H9 (cell line): Measurements from ENCODE around the gene NUDT16L1. TPM values are rescaled to one million over a fixed set of nuclear protein-coding genes. Genes with fewer than 3 reads are reported as not detected.

Source experiments
- DNase-seq: peaks from one replicate; pipeline ENCODE4 v3.0.0-alpha.2; 2017
- H2AFZ ChIP-seq: one replicate; pipeline ENCODE4 v1.6.1; 2013; ENCODE audit warnings: mild to moderate bottlenecking, low read length, control low read depth, moderate library complexity
- H2AK5ac ChIP-seq: 2 replicates; pipeline ENCODE4 v1.6.1; 2013; ENCODE audit warnings: low read length, control low read depth, mixed read lengths; ENCODE audit not compliant: insufficient read length
- H2BK120ac ChIP-seq: one replicate; pipeline ENCODE4 v1.6.1; 2013; ENCODE audit warnings: low read depth, mild to moderate bottlenecking, low read length, control low read depth, inconsistent platforms; ENCODE audit not compliant: poor library complexity, severe bottlenecking
- H2BK12ac ChIP-seq: 2 replicates; pipeline ENCODE4 v1.6.1; 2013; ENCODE audit warnings: low read length, control low read depth, mixed read lengths, low read depth; ENCODE audit not compliant: insufficient read length
- H2BK15ac ChIP-seq: 2 replicates; pipeline ENCODE4 v1.6.1; 2013; ENCODE audit warnings: low read depth, low read length, control low read depth
- H2BK20ac ChIP-seq: one replicate; pipeline ENCODE4 v1.6.1; 2013; ENCODE audit warnings: low read depth, mild to moderate bottlenecking, low read length, control low read depth, inconsistent platforms; ENCODE audit not compliant: poor library complexity, severe bottlenecking
- H2BK5ac ChIP-seq: 2 replicates; pipeline ENCODE4 v1.6.1; 2013; ENCODE audit warnings: low read length, control low read depth, mixed read lengths; ENCODE audit not compliant: insufficient read length
- H3K14ac ChIP-seq: 2 replicates; pipeline ENCODE4 v1.6.1; 2013; ENCODE audit warnings: low read length, control low read depth; ENCODE audit not compliant: insufficient read depth
- H3K18ac ChIP-seq: 2 replicates; pipeline ENCODE4 v1.6.1; 2013; ENCODE audit warnings: low read depth, mild to moderate bottlenecking, mixed read lengths, low read length, control low read depth; ENCODE audit not compliant: insufficient read length
- H3K23ac ChIP-seq: 2 replicates; pipeline ENCODE4 v1.6.1; 2013; ENCODE audit warnings: low read length, control low read depth, mixed read lengths, low read depth; ENCODE audit not compliant: insufficient read length
- H3K23me2 ChIP-seq: 2 replicates; pipeline ENCODE4 v1.6.1; 2013; ENCODE audit warnings: low read depth, mild to moderate bottlenecking, mixed read lengths, low read length, control low read depth; ENCODE audit not compliant: insufficient read length, poor library complexity, severe bottlenecking
- H3K27ac ChIP-seq: 2 replicates; pipeline ENCODE4 v1.5.1; 2013; ENCODE audit warnings: low read length, control low read depth, mixed read lengths, low read depth; ENCODE audit not compliant: insufficient read length
- H3K27me3 ChIP-seq: 2 replicates; pipeline ENCODE4 v1.6.1; 2013; ENCODE audit warnings: low read length, control low read depth, inconsistent platforms; ENCODE audit not compliant: insufficient read depth
- H3K4ac ChIP-seq: 2 replicates; pipeline ENCODE4 v1.6.1; 2013; ENCODE audit warnings: low read depth, mild to moderate bottlenecking, control low read depth, inconsistent platforms, low read length, moderate library complexity
- H3K4me1 ChIP-seq: 2 replicates; pipeline ENCODE4 v1.6.1; 2013; ENCODE audit warnings: low read length, control low read depth, inconsistent platforms; ENCODE audit not compliant: insufficient read depth
- H3K4me2 ChIP-seq: 2 replicates; pipeline ENCODE4 v1.6.1; 2013; ENCODE audit warnings: low read length, control low read depth, mixed read lengths; ENCODE audit not compliant: insufficient read length, insufficient read depth
- H3K56ac ChIP-seq: 2 replicates; pipeline ENCODE4 v1.6.1; 2013; ENCODE audit warnings: low read depth, mild to moderate bottlenecking, mixed read lengths, low read length, control low read depth; ENCODE audit not compliant: insufficient read length
- H3K79me1 ChIP-seq: 2 replicates; pipeline ENCODE4 v1.6.1; 2013; ENCODE audit warnings: low read depth, mild to moderate bottlenecking, moderate library complexity, low read length, control low read depth, inconsistent platforms; ENCODE audit not compliant: insufficient read depth, poor library complexity, severe bottlenecking
- H3K79me2 ChIP-seq: 2 replicates; pipeline ENCODE4 v1.6.1; 2013; ENCODE audit warnings: low read length, control low read depth, inconsistent platforms; ENCODE audit not compliant: insufficient read depth
- H3K9ac ChIP-seq: 2 replicates; pipeline ENCODE4 v1.6.1; 2013; ENCODE audit warnings: low read length, control low read depth, mixed read lengths; ENCODE audit not compliant: insufficient read length; ENCODE audit errors: extremely low read depth
- H3K9me3 ChIP-seq: one replicate; pipeline ENCODE4 v1.6.1; 2013; ENCODE audit warnings: low read depth, low read length, inconsistent platforms; ENCODE audit not compliant: control insufficient read depth
- H3T11ph ChIP-seq: one replicate; pipeline ENCODE4 v1.6.1; 2013; ENCODE audit warnings: mild to moderate bottlenecking, low read length, control low read depth, inconsistent platforms
- H4K20me1 ChIP-seq: one replicate; pipeline ENCODE4 v1.6.1; 2013; ENCODE audit not compliant: control insufficient read depth, insufficient read length, insufficient read depth
- H4K5ac ChIP-seq: 2 replicates; pipeline ENCODE4 v1.6.1; 2013; ENCODE audit warnings: low read depth, mild to moderate bottlenecking, mixed read lengths, low read length, control low read depth; ENCODE audit not compliant: insufficient read length
- H4K8ac ChIP-seq: replicated peaks from 2 replicates; pipeline ENCODE4 v1.6.1; 2013; ENCODE audit warnings: low read length, control low read depth, mixed read lengths, low read depth; ENCODE audit not compliant: insufficient read length
- H4K91ac ChIP-seq: 2 replicates; pipeline ENCODE4 v1.6.1; 2013; ENCODE audit warnings: low read depth, mild to moderate bottlenecking, moderate library complexity, mixed read lengths, low read length, control low read depth; ENCODE audit not compliant: insufficient read length
- H3K27ac Mint-ChIP-seq, 3 experiments: 2 replicates in 2 of 3; 3 replicates in 1 of 3; pipeline ENCODE4 v1.8.0; 2020 to 2021; ENCODE audit warnings: mixed read lengths in 3 of 3, mild to moderate bottlenecking in 1 of 3, moderate library complexity in 1 of 3
- H3K27me3 Mint-ChIP-seq: 2 replicates; pipeline ENCODE4 v1.8.0; 2021; ENCODE audit warnings: low read depth, mild to moderate bottlenecking, moderate library complexity, mixed read lengths
- H3K36me3 Mint-ChIP-seq, 3 experiments: 2 replicates in 2 of 3; 3 replicates in 1 of 3; pipeline ENCODE4 v1.8.0; 2020 to 2021; ENCODE audit warnings: low read depth in 3 of 3, mixed read lengths in 3 of 3; ENCODE audit not compliant: insufficient read depth in 1 of 3
- H3K4me1 Mint-ChIP-seq, 2 experiments: 2 replicates each; pipeline ENCODE4 v1.8.0; 2020; ENCODE audit warnings: mixed read lengths in 2 of 2
- H3K4me3 Mint-ChIP-seq, 2 experiments: 2 replicates in 1 of 2; 3 replicates in 1 of 2; pipeline ENCODE4 v1.8.0; 2020 to 2021; ENCODE audit warnings: mild to moderate bottlenecking in 2 of 2, mixed read lengths in 2 of 2, moderate library complexity in 1 of 2
- H3K9me3 Mint-ChIP-seq, 2 experiments: 2 replicates in 1 of 2; 3 replicates in 1 of 2; pipeline ENCODE4 v1.8.0; 2020; ENCODE audit warnings: mild to moderate bottlenecking in 2 of 2, mixed read lengths in 2 of 2, moderate library complexity in 1 of 2
- CTCF ChIP-seq: fragments of 200-600 bp; sonication (generic); conservative IDR thresholded peaks from 3 replicates; pipeline ENCODE4 v1.8.0; 2021; ENCODE audit warnings: antibody characterized with exemption, mild to moderate bottlenecking
- WGBS: extraction: QIAGEN DNeasy Blood & Tissue Kit; methylation state at CpG from one replicate; pipeline ENCODE4 v1.1.7; 2013; ENCODE audit warnings: missing lambda C conversion rate, low lambda C conversion rate, mixed read lengths; ENCODE audit not compliant: insufficient read length; ENCODE audit errors: extremely low coverage; 5-methylcytosine and 5-hydroxymethylcytosine counted together
- total RNA-seq: library from RNA; stranded (reverse); gene quantifications from 2 replicates; pipeline ENCODE4 v1.2.1, GENCODE V29; 2021

The NUDT16L1 gene
- total RNA-seq, 1 experiment from 2014 or later = 49.4 TPM

GRCh38 chr16:4736546-4736945 lies 43.2 kb downstream of the NUDT16L1 start:
- H3K27ac ChIP-seq = no peak overlapping the region
- H3K79me2 ChIP-seq = peaks cover 2% of the 10 kb centered on the region; the same call in 1 of the 2 replicates
- Mint-ChIP-seq H3K4me3 (no peak overlapping the region; a peak in 1 of 5 replicates), H3K27ac (no peak overlapping the region), H3K4me1 (peaks cover 8 to 12% of the 10 kb centered on the region in 2 experiments), H3K27me3 (peaks cover 4% of the 10 kb centered on the region), H3K9me3 (no peaks in the 10 kb centered on the region), H3K36me3 (no peaks in the 10 kb centered on the region; a peak in 1 of 7 replicates)
- peaks cover 3% of the 10 kb centered on the region for H3K79me1 ChIP-seq
- H4K8ac ChIP-seq = no peak overlapping the region
- no peak overlapping the region for H3K56ac ChIP-seq
- H3T11ph ChIP-seq = no peak overlapping the region
- no peak overlapping the region for H2BK15ac ChIP-seq
- H3K23me2 ChIP-seq = peaks cover 9% of the 10 kb centered on the region
- H3K9ac ChIP-seq = no peak overlapping the region
- no peak overlapping the region for H2BK5ac ChIP-seq
- no peak overlapping the region for H2BK20ac ChIP-seq
- no peak overlapping the region for H3K18ac ChIP-seq
- H3K9me3 ChIP-seq = no peaks in the 10 kb centered on the region
- no peak overlapping the region for H3K4me2 ChIP-seq
- no peak overlapping the region for H2AK5ac ChIP-seq
- TF ChIP-seq CTCF = no peak
- no peaks in the 10 kb centered on the region for H3K4me1 ChIP-seq
- H4K20me1 ChIP-seq = no peaks in the 10 kb centered on the region
- H3K27me3 ChIP-seq = no peaks in the 10 kb centered on the region
- no peak overlapping the region for H3K23ac ChIP-seq
- H2BK120ac ChIP-seq = no peak overlapping the region
- no peak overlapping the region for H3K4ac ChIP-seq
- H3K14ac ChIP-seq = no peak overlapping the region
- no peak overlapping the region for H4K5ac ChIP-seq
- WGBS = no CpG with 5 or more reads among the region's 4 CpGs
- no peak overlapping the region for H2BK12ac ChIP-seq
- DNase-seq = no peak
- H4K91ac ChIP-seq = no peak overlapping the region
- no peak overlapping the region for H2AFZ ChIP-seq
